ENCODE data around the gene TMEM123.

The TMEM123 gene

GRCh38 chr11:102429226-102429625 is 23.3 kb downstream of the TMEM123 start:
- no peak for ATAC-seq (ENCODE audit: insufficient read depth, low read depth)
- H4K20me1 ChIP-seq (ENCODE audit: insufficient read depth, low read length): peaks cover 44% of the 10 kb centered on the region; the same call in 1 of the 2 replicates

DNA sequence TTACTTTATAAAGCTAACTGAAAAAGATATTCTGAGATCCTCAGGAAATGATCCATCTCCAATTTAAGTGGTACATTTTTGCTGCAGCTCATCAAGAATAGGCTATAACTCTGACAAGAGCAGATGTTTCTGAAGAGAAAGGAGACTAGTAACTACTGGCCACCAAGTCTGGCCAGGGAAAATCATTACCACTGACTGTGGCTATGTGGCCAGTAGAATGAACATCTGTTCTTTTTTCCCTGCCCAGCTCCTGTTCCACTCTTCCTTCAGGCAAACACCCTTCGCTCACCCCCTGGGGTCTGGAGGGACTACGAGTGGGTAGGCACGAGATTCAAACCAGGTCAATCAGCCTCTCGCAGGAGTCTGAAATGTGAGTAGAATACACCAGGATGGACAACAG is 23.9 kb downstream of the TMEM123 start:
- Histone ChIP-seq H3K36me3 (ENCODE audit: insufficient read depth, low read length) (peaks cover 41% of the 10 kb centered on the region), H3K27me3 (ENCODE audit: insufficient read depth, low read length, poor library complexity) (no peaks in the 10 kb centered on the region), H3K9ac (ENCODE audit: low read depth, low read length) (no peak overlapping the region), H3K9me3 (ENCODE audit: insufficient read depth, low read length, severe bottlenecking) (peaks cover 6% of the 10 kb centered on the region), H3K27ac (ENCODE audit: low read length) (no peak overlapping the region), H4K20me1 (ENCODE audit: insufficient read depth, low read length) (peaks cover 45% of the 10 kb centered on the region; the same call in 1 of the 2 replicates), H3K4me1 (ENCODE audit: insufficient read depth, low read length) (peaks cover under 1% of the 10 kb centered on the region; the same call in 1 of the 2 replicates), H3K4me2 (ENCODE audit: insufficient read depth, low read length) (no peak overlapping the region), H3K79me2 (ENCODE audit: insufficient read depth, low read length) (peaks cover 80% of the 10 kb centered on the region), H2AFZ (ENCODE audit: low read depth, low read length) (no peak overlapping the region), H3K4me3 (ENCODE audit: low read depth in 1 of 2, low read length in 2 of 2) (no peak overlapping the region)
- ATAC-seq (ENCODE audit: insufficient read depth, low read depth): no peak
- no peak for DNase-seq
- TF ChIP-seq EZH2 (IDR thresholded peaks at IDR 0.05; ENCODE audit: borderline replicate concordance, low read depth, low read length, severe bottlenecking) (no peak), CTCF (IDR thresholded peaks at IDR 0.05; ENCODE audit: borderline replicate concordance, extremely low read depth, low read length, poor library complexity, severe bottlenecking) (no peak)

More at GRCh38 chr11:102429226-102429625, 23.3 kb downstream of the TMEM123 start:
- peaks cover 9% of the 10 kb centered on the region for H3K9me3 ChIP-seq (ENCODE audit: insufficient read depth, low read length, severe bottlenecking)
- H3K9ac ChIP-seq (ENCODE audit: low read depth, low read length): no peak overlapping the region
- peaks cover 81% of the 10 kb centered on the region for H3K79me2 ChIP-seq (ENCODE audit: insufficient read depth, low read length)
- H3K27ac ChIP-seq (ENCODE audit: low read length): no peak overlapping the region
- H3K4me3 ChIP-seq (ENCODE audit: low read depth in 1 of 2, low read length in 2 of 2): no peak overlapping the region
- H3K36me3 ChIP-seq (ENCODE audit: insufficient read depth, low read length): peaks cover 47% of the 10 kb centered on the region
- no peaks in the 10 kb centered on the region for H3K27me3 ChIP-seq (ENCODE audit: insufficient read depth, low read length, poor library complexity)
- H2AFZ ChIP-seq (ENCODE audit: low read depth, low read length): no peak overlapping the region
- no peak for DNase-seq
- no peak overlapping the region for H3K4me2 ChIP-seq (ENCODE audit: insufficient read depth, low read length)
- no peaks in the 10 kb centered on the region; the same call in 1 of the 2 replicates for H3K4me1 ChIP-seq (ENCODE audit: insufficient read depth, low read length)
- TF ChIP-seq CTCF (IDR thresholded peaks at IDR 0.05; ENCODE audit: borderline replicate concordance, extremely low read depth, low read length, poor library complexity, severe bottlenecking) (no peak), EZH2 (IDR thresholded peaks at IDR 0.05; ENCODE audit: borderline replicate concordance, low read depth, low read length, severe bottlenecking) (no peak)

GRCh38 chr11:102427068-102427467 is 25.5 kb downstream of the TMEM123 start:
- H3K9ac ChIP-seq (ENCODE audit: low read depth, low read length): no peak overlapping the region
- peaks cover 27% of the 10 kb centered on the region for H3K36me3 ChIP-seq (ENCODE audit: insufficient read depth, low read length)
- H3K4me3 ChIP-seq (ENCODE audit: low read depth in 1 of 2, low read length in 2 of 2): no peak overlapping the region
- H3K27me3 ChIP-seq (ENCODE audit: insufficient read depth, low read length, poor library complexity): no peaks in the 10 kb centered on the region
- peaks cover 16% of the 10 kb centered on the region for H3K4me1 ChIP-seq (ENCODE audit: insufficient read depth, low read length)
- peaks cover 83% of the 10 kb centered on the region for H3K79me2 ChIP-seq (ENCODE audit: insufficient read depth, low read length)
- DNase-seq: no peak
- TF ChIP-seq EZH2 (IDR thresholded peaks at IDR 0.05; ENCODE audit: borderline replicate concordance, low read depth, low read length, severe bottlenecking) (no peak), CTCF (IDR thresholded peaks at IDR 0.05; ENCODE audit: borderline replicate concordance, extremely low read depth, low read length, poor library complexity, severe bottlenecking) (no peak)
- ATAC-seq (ENCODE audit: insufficient read depth, low read depth): no peak
- H2AFZ ChIP-seq (ENCODE audit: low read depth, low read length): no peak overlapping the region
- H3K27ac ChIP-seq (ENCODE audit: low read length): no peak overlapping the region
- H3K9me3 ChIP-seq (ENCODE audit: insufficient read depth, low read length, severe bottlenecking): no peaks in the 10 kb centered on the region
- no peak overlapping the region for H3K4me2 ChIP-seq (ENCODE audit: insufficient read depth, low read length)
- peaks cover 59% of the 10 kb centered on the region for H4K20me1 ChIP-seq (ENCODE audit: insufficient read depth, low read length)

- Histone ChIP-seq H3K9ac (ENCODE audit: low read depth, low read length) (no peak overlapping the region), H4K20me1 (ENCODE audit: insufficient read depth, low read length) (peaks cover 60% of the 10 kb centered on the region), H3K4me3 (ENCODE audit: low read depth in 1 of 2, low read length in 2 of 2) (no peak overlapping the region), H3K4me2 (ENCODE audit: insufficient read depth, low read length) (no peak overlapping the region), H3K79me2 (ENCODE audit: insufficient read depth, low read length) (peaks cover 83% of the 10 kb centered on the region), H3K36me3 (ENCODE audit: insufficient read depth, low read length) (peaks cover 24% of the 10 kb centered on the region), H3K27ac (ENCODE audit: low read length) (no peak overlapping the region), H3K4me1 (ENCODE audit: insufficient read depth, low read length) (peaks cover 21% of the 10 kb centered on the region), H3K9me3 (ENCODE audit: insufficient read depth, low read length, severe bottlenecking) (no peaks in the 10 kb centered on the region), H2AFZ (ENCODE audit: low read depth, low read length) (no peak overlapping the region), H3K27me3 (ENCODE audit: insufficient read depth, low read length, poor library complexity) (no peaks in the 10 kb centered on the region)
- no peak for ATAC-seq (ENCODE audit: insufficient read depth, low read depth)
- no peak for TF ChIP-seq EZH2 (IDR thresholded peaks at IDR 0.05; ENCODE audit: borderline replicate concordance, low read depth, low read length, severe bottlenecking)
- no peak for TF ChIP-seq CTCF (IDR thresholded peaks at IDR 0.05; ENCODE audit: borderline replicate concordance, extremely low read depth, low read length, poor library complexity, severe bottlenecking)
- DNase-seq: no peak
Observed at GRCh38 chr11:102426570-102426969, 26.0 kb downstream of the TMEM123 start.

Measured in DND-41 (cell line).